B cell (primary cell): ENCODE data around the gene EPC1. TPM values are rescaled to one million over a fixed set of nuclear protein-coding genes. Genes with fewer than 3 reads are reported as not detected.

Experiments used
- ATAC-seq: fragments of 200-7000 bp; cut with Tn5 transposase; one replicate; pipeline ENCODE4 v1.10.0; 2021; ENCODE audit warnings: low read depth, mild to moderate bottlenecking, moderate number of reproducible peaks, moderate library complexity
- CTCF ChIA-PET: fragments of 350-600 bp; sonication (Branson Sonifier 250); formaldehyde crosslinking; loops from one replicate; lab custom pipeline; 2021; ENCODE audit warnings: antibody characterized with exemption, inconsistent platforms; lab: Charles Lee
- POLR2A ChIA-PET: fragments of 350-600 bp; sonication (Branson Sonifier 250); formaldehyde crosslinking; loops from one replicate; lab custom pipeline; 2021; ENCODE audit warnings: antibody characterized with exemption; lab: Charles Lee
- DNase-seq: peaks from one replicate; pipeline ENCODE4 v3.0.0; 2013
- H2AFZ ChIP-seq: 2 replicates; pipeline ENCODE4 v1.6.1; 2012; ENCODE audit warnings: mild to moderate bottlenecking, low read depth, low read length; ENCODE audit not compliant: insufficient read depth, poor library complexity, severe bottlenecking
- H3K27ac ChIP-seq, 2 donors: 1 replicate in 1 of 2; 2 replicates in 1 of 2; pipeline ENCODE4 v1.5.1; 2012 to 2013; ENCODE audit warnings: low read length in 2 of 2, mild to moderate bottlenecking in 2 of 2, moderate library complexity in 1 of 2
- H3K27me3 ChIP-seq, 4 experiments: fragments of 200-600 bp in 1 of 4; sonication (generic) in 1 of 4; replicated peaks in 1 of 4; 1 replicate in 2 of 4; 2 replicates in 2 of 4; pipeline versions ENCODE4 v1.6.1 to v1.7.0; 2013 to 2016; ENCODE audit warnings: low read length in 3 of 4, mild to moderate bottlenecking in 2 of 4, mixed read lengths in 1 of 4, moderate library complexity in 1 of 4; ENCODE audit not compliant: insufficient read depth in 4 of 4, control insufficient read depth in 3 of 4; ENCODE audit errors: control extremely low read depth in 1 of 4
- H3K36me3 ChIP-seq, 2 experiments: replicated peaks in 1 of 2; 1 replicate in 1 of 2; 2 replicates in 1 of 2; pipeline versions ENCODE4 v1.6.1 to v1.7.1; 2013; ENCODE audit warnings: low read length in 1 of 2; ENCODE audit not compliant: insufficient read depth in 2 of 2, control insufficient read depth in 1 of 2; ENCODE audit errors: control extremely low read depth in 1 of 2, extremely low read depth in 1 of 2
- H3K4me1 ChIP-seq, 2 donors: fragments of 200-600 bp in 1 of 2; sonication (generic) in 1 of 2; 1 replicate in 1 of 2; 2 replicates in 1 of 2; pipeline versions ENCODE4 v1.5.1 to v1.6.1; 2013 to 2017; ENCODE audit warnings: low read length in 2 of 2; ENCODE audit not compliant: control insufficient read depth in 2 of 2, insufficient read depth in 2 of 2
- H3K4me2 ChIP-seq: replicated peaks from 2 replicates; pipeline ENCODE3; 2012; ENCODE audit warnings: mild to moderate bottlenecking, low read depth, low read length; ENCODE audit not compliant: poor library complexity, severe bottlenecking
- H3K4me3 ChIP-seq, 5 experiments: fragments of 200-600 bp in 1 of 5; sonication (generic) in 1 of 5; 1 replicate in 3 of 5; 2 replicates in 2 of 5; pipeline versions ENCODE4 v1.5.1 to v1.7.0; 2011 to 2016; ENCODE audit warnings: low read length in 4 of 5, mild to moderate bottlenecking in 4 of 5, low read depth in 2 of 5, control low read depth in 1 of 5, moderate library complexity in 1 of 5; ENCODE audit not compliant: insufficient read depth in 1 of 5; ENCODE audit errors: control extremely low read depth in 1 of 5, extremely low read depth in 1 of 5
- H3K79me2 ChIP-seq: fragments of 200-600 bp; sonication (generic); one replicate; pipeline ENCODE4 v1.6.0; 2016; ENCODE audit warnings: low read length; ENCODE audit not compliant: control insufficient read depth, insufficient read depth
- H3K9ac ChIP-seq: fragments of 200-600 bp; sonication (generic); 2 replicates; pipeline ENCODE4 v1.6.1; 2017; ENCODE audit warnings: mild to moderate bottlenecking, low read length, moderate library complexity
- H3K9me3 ChIP-seq, 3 donors: one replicate each; pipeline versions ENCODE4 v1.6.1 to v1.7.1; 2013; ENCODE audit warnings: low read length in 2 of 3; ENCODE audit not compliant: control insufficient read depth in 2 of 3, insufficient read depth in 1 of 3; ENCODE audit errors: control extremely low read depth in 1 of 3
- H4K20me1 ChIP-seq: 2 replicates; pipeline ENCODE4 v1.6.0; 2012; ENCODE audit warnings: mild to moderate bottlenecking, low read length; ENCODE audit not compliant: insufficient read depth, control insufficient read depth, poor library complexity, severe bottlenecking
- H3K27ac Mint-ChIP-seq: one replicate; pipeline ENCODE4 v1.8.0; 2021; ENCODE audit warnings: mixed read lengths
- H3K27me3 Mint-ChIP-seq: one replicate; pipeline ENCODE4 v1.8.0; 2021; ENCODE audit warnings: mixed read lengths
- H3K4me1 Mint-ChIP-seq: one replicate; pipeline ENCODE4 v1.8.0; 2021; ENCODE audit warnings: mixed read lengths
- H3K4me3 Mint-ChIP-seq: one replicate; pipeline ENCODE4 v1.8.0; 2021; ENCODE audit warnings: mixed read lengths
- H3K9me3 Mint-ChIP-seq: one replicate; pipeline ENCODE4 v1.8.0; 2022; ENCODE audit warnings: mixed read lengths; ENCODE audit not compliant: insufficient read depth
- EZH2 ChIP-seq: IDR thresholded peaks from 2 replicates; pipeline ENCODE4 v1.6.1; 2012; ENCODE audit warnings: borderline replicate concordance, low read depth, mild to moderate bottlenecking, moderate library complexity, low read length; ENCODE audit not compliant: insufficient read depth, poor library complexity, severe bottlenecking
- WGBS: methylation state at CpG from one replicate; pipeline ENCODE4 v1.1.5; 2013; ENCODE audit warnings: missing lambda C conversion rate; ENCODE audit not compliant: insufficient coverage; 5-methylcytosine and 5-hydroxymethylcytosine counted together
- intact Hi-C: fragments of 100-400 bp; cut with micrococcal nuclease; formaldehyde crosslinking; loops from one replicate; pipeline ENCODE4 v1.10.0; 2022
- polyA plus RNA-seq: library from polyadenylated mRNA; depleted of rRNA; stranded (reverse); fragments of >200 nt; gene quantifications from 2 replicates; pipeline ENCODE4 v1.2.3, GENCODE V29; 2012
- total RNA-seq, 2 donors: library from RNA; stranded (reverse); fragments of 120-200 nt in 1 of 2; gene quantifications; 1 replicate in 1 of 2; 2 replicates in 1 of 2; pipeline versions ENCODE4 v1.2.3 to v1.2.4, GENCODE V29; 2013 to 2022
- TF ChIP-seq, protein P1 (sequence below): fragments of 200-600 bp; IDR thresholded peaks from one replicate; pipeline ENCODE4 v1.8.0; 2022; ENCODE audit warnings: antibody characterized with exemption, mild to moderate bottlenecking

Gene EPC1
- total and polyA plus RNA-seq, 2 donors (not counting 1 experiment from before 2014, with no cell fraction given), result 120 to 220 TPM

DNA sequence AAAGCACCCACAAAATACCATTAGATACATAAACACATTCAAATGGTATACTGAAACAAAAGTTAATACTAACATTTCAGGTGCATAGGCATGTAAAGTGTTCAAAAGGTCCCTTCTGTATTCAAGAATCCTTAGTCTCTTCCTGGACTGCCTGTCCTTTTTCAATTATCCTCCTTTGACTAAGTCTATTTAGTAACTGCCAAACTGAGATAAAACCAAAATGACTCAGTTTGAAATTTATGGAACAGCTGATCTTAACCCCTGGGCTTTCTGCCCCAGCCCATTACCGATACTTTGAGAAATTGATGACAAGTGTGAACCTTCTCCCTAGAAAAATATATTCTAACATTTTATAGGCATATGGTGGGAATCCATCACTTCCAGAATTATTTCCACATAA is 5.4 kb downstream of the EPC1 start:
- H2AFZ ChIP-seq, result no peak overlapping the region
- TF ChIP-seq, protein P1, sequence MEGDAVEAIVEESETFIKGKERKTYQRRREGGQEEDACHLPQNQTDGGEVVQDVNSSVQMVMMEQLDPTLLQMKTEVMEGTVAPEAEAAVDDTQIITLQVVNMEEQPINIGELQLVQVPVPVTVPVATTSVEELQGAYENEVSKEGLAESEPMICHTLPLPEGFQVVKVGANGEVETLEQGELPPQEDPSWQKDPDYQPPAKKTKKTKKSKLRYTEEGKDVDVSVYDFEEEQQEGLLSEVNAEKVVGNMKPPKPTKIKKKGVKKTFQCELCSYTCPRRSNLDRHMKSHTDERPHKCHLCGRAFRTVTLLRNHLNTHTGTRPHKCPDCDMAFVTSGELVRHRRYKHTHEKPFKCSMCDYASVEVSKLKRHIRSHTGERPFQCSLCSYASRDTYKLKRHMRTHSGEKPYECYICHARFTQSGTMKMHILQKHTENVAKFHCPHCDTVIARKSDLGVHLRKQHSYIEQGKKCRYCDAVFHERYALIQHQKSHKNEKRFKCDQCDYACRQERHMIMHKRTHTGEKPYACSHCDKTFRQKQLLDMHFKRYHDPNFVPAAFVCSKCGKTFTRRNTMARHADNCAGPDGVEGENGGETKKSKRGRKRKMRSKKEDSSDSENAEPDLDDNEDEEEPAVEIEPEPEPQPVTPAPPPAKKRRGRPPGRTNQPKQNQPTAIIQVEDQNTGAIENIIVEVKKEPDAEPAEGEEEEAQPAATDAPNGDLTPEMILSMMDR, result no peak
- TF ChIP-seq EZH2, result no peak
- peaks cover 72% of the 10 kb centered on the region for H4K20me1 ChIP-seq
- DNase-seq, result no peak
- H3K4me3 ChIP-seq, result no peak overlapping the region
- H3K9ac ChIP-seq, result no peak overlapping the region
- no peak for ATAC-seq
- CTCF ChIA-PET, result no interaction called here
- H3K36me3 ChIP-seq, result peaks cover 12 to 14% of the 10 kb centered on the region in 2 experiments
- peak overlapping the region in 1 of 2 donors; percentile 17 for H3K27ac ChIP-seq
- intact Hi-C loops, result loop anchor here (10.0 kb wide), 1 partner anchor 1907 kb away; the partner anchor contains the start of gene MAP3K8
- no peaks in the 10 kb centered on the region for H3K9me3 Mint-ChIP-seq
- H3K4me2 ChIP-seq, result peak overlapping the region; percentile 34
- no peak overlapping the region for H3K4me3 Mint-ChIP-seq
- H3K4me1 Mint-ChIP-seq, result peaks cover 78% of the 10 kb centered on the region
- peaks cover 49 to 75% of the 10 kb centered on the region in 2 donors for H3K4me1 ChIP-seq
- H3K9me3 ChIP-seq, result no peaks in the 10 kb centered on the region
- no peaks in the 10 kb centered on the region for H3K27me3 ChIP-seq
- POLR2A ChIA-PET, result no interaction called here
- H3K79me2 ChIP-seq, result peaks cover 95% of the 10 kb centered on the region
- H3K27me3 Mint-ChIP-seq, result no peaks in the 10 kb centered on the region
- no peak overlapping the region for H3K27ac Mint-ChIP-seq
- WGBS, result no CpG with 5 or more reads among the region's 1 CpG

DNA sequence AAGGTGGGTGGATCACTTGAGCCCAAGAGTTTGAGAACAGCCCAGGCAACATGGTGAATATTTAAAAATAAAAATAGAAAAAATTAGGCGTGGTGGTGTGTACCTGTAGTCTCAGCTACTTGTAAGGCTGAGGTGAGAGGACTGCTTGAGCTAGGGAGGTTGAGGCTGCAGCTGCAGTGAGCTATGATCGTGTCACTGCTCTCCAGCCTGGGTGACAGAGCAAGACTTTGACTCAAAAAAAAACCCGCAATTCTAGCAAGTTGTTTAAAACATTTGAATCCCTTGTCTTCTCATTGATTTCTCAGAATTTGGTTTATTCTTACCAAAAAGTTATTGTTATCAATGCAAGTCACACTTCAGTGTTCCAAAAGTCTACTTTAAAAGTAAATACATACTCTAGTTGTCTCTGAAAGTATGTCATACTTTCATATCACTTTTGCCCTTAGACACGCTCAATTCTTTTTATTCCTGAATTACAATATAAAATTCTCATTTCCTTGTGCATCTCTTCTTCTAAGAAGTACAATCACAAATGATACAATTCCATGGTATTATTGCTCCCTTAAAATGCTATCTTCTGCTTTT is 6.3 kb downstream of the EPC1 start:
- Histone ChIP-seq H3K9ac (no peak overlapping the region), H3K27me3 (no peaks in the 10 kb centered on the region), H3K9me3 (no peaks in the 10 kb centered on the region), H3K4me2 (peak overlapping the region; percentile 34), H2AFZ (no peak overlapping the region), H3K4me1 (peaks cover 56 to 82% of the 10 kb centered on the region in 2 donors), H3K27ac (peak overlapping the region in 1 of 2 donors; percentile 17), H3K4me3 (no peak overlapping the region), H3K36me3 (peaks cover 12 to 14% of the 10 kb centered on the region in 2 experiments), H4K20me1 (peaks cover 77% of the 10 kb centered on the region), H3K79me2 (peaks cover 100% of the 10 kb centered on the region)
- intact Hi-C loops, result loop anchor here (10.0 kb wide), 1 partner anchor 1906 kb away; the partner anchor contains the start of gene MAP3K8
- H3K4me3 Mint-ChIP-seq, result peak overlapping the region; percentile 32
- no peak overlapping the region for H3K27ac Mint-ChIP-seq
- POLR2A ChIA-PET, result interaction anchor here (1.4 kb wide), 1 partner anchor 7 kb away, joined by 3 read pairs; no protein-coding TSS in a partner anchor
- H3K9me3 Mint-ChIP-seq, result no peaks in the 10 kb centered on the region
- CTCF ChIA-PET, result no interaction called here
- ATAC-seq (no peak), DNase-seq (no peak)
- H3K27me3 Mint-ChIP-seq, result no peaks in the 10 kb centered on the region
- H3K4me1 Mint-ChIP-seq, result peaks cover 79% of the 10 kb centered on the region
- TF ChIP-seq, protein P1, result no peak
- TF ChIP-seq EZH2, result no peak
- WGBS, result 34% methylated on average over 3 of the region's 4 CpGs
